ENCODE data around the gene DNAJB9.

- TF ChIP-seq CTCF (IDR thresholded peaks at IDR 0.05) (no peak), POLR2A (IDR thresholded peaks at IDR 0.05) (no peak), POLR2AphosphoS5 (IDR thresholded peaks at IDR 0.05) (no peak), EP300 (IDR thresholded peaks at IDR 0.05) (no peak)
These were observed 12.5 kb upstream of the DNAJB9 start for GRCh38 chr7:108557191-108557590.
